HEK293 (cell line): ENCODE measurements around the gene SPPL2C.

ENCODE experiments used
- CTCF ChIP-seq: fragments of 450-650 bp; formaldehyde crosslinking; IDR thresholded peaks from 2 replicates; pipeline ENCODE4 v1.5.1; 2016; ENCODE audit warnings: missing biosample characterization, missing genetic modification characterization
- GLIS2 ChIP-seq: fragments of 450-650 bp; formaldehyde crosslinking; IDR thresholded peaks from 2 replicates; pipeline ENCODE4 v1.5.1; 2016; ENCODE audit warnings: missing biosample characterization, missing genetic modification characterization
- OSR2 ChIP-seq: fragments of 450-650 bp; formaldehyde crosslinking; IDR thresholded peaks from 2 replicates; pipeline ENCODE4 v1.5.1; 2016; ENCODE audit warnings: missing biosample characterization, missing genetic modification characterization
- ZBTB20 ChIP-seq: fragments of 450-650 bp; formaldehyde crosslinking; IDR thresholded peaks from 2 replicates; pipeline ENCODE4 v1.5.1; 2016; ENCODE audit warnings: missing biosample characterization, missing genetic modification characterization
- ZNF157 ChIP-seq: fragments of 450-650 bp; formaldehyde crosslinking; IDR thresholded peaks from 2 replicates; pipeline ENCODE4 v1.5.1; 2016; ENCODE audit warnings: missing biosample characterization, missing genetic modification characterization

DNA sequence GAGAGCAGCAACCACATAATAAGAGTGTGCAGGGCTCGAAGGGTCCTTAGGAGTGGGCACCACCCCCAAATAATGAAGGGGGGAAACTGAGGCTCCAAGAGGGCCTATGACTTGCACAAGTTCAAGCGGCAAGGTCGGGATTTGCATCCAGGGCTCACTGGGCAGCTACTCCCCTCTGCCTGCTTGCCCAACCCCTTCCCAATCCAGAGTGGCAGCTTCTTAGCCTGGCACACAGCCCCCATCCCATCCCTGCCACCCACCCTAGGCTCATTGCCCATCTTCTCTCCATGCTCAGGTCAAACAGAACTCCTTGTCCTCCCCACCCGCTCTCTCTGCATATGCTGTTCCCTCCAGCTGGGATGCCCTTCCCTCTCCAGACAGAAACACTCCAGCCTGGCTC lies 2.4 kb downstream of the SPPL2C start:
- TF ChIP-seq ZBTB20 (tag by site-specific recombination) (no peak), CTCF (tag by site-specific recombination) (no peak), ZNF157 (tag by site-specific recombination) (no peak), OSR2 (tag by site-specific recombination) (no peak), GLIS2 (no peak)
